SK-N-SH treated with all-trans-retinoic acid at 6 μM for 48 hours (cell line): ENCODE results near the gene CHEK2.

Source experiments
- ARNTL ChIP-seq: fragments of 450-650 bp; formaldehyde crosslinking; IDR thresholded peaks from 2 replicates; pipeline ENCODE4 v1.5.0; 2020; ENCODE audit warnings: low read depth, mild to moderate bottlenecking, moderate library complexity, borderline replicate concordance
- BACH2 ChIP-seq: fragments of 250-450 bp; sonication (Bioruptor Pico); IDR thresholded peaks from 2 replicates; pipeline ENCODE4 v1.9.0; 2021; ENCODE audit warnings: mild to moderate bottlenecking, borderline replicate concordance
- CSDC2 ChIP-seq: fragments of 250-450 bp; sonication (Bioruptor Pico); IDR thresholded peaks from 2 replicates; pipeline ENCODE4 v1.5.0; 2020; ENCODE audit warnings: mild to moderate bottlenecking, moderate library complexity
- GLIS3 ChIP-seq: fragments of 250-450 bp; sonication (Bioruptor Pico); IDR thresholded peaks from 2 replicates; pipeline ENCODE4 v1.5.0; 2020; ENCODE audit warnings: mild to moderate bottlenecking, moderate library complexity
- PPARA ChIP-seq: fragments of 250-450 bp; sonication (Bioruptor Pico); IDR thresholded peaks from 2 replicates; pipeline ENCODE4 v1.5.0; 2020; ENCODE audit warnings: mild to moderate bottlenecking, borderline replicate concordance
- RARB ChIP-seq: fragments of 250-450 bp; sonication (Bioruptor Pico); IDR thresholded peaks from 2 replicates; pipeline ENCODE4 v1.8.0; 2021; ENCODE audit warnings: mild to moderate bottlenecking, moderate library complexity
- ZFP3 ChIP-seq: fragments of 250-450 bp; sonication (Bioruptor Pico); IDR thresholded peaks from 2 replicates; pipeline ENCODE4 v1.5.0; 2020; ENCODE audit warnings: mild to moderate bottlenecking, moderate library complexity
- ZNF70 ChIP-seq: fragments of 450-650 bp; formaldehyde crosslinking; IDR thresholded peaks from 2 replicates; pipeline ENCODE4 v1.5.0; 2020; ENCODE audit warnings: mild to moderate bottlenecking, moderate library complexity
- ZNF8 ChIP-seq: fragments of 450-650 bp; formaldehyde crosslinking; IDR thresholded peaks from 2 replicates; pipeline ENCODE4 v1.5.0; 2020; ENCODE audit warnings: mild to moderate bottlenecking, moderate library complexity
- TF ChIP-seq, protein P1 (sequence below): fragments of 250-450 bp; sonication (Bioruptor Pico); IDR thresholded peaks from 2 replicates; pipeline ENCODE4 v1.5.0; 2020; ENCODE audit warnings: mild to moderate bottlenecking, moderate library complexity
- TF ChIP-seq, protein P2 (sequence below): fragments of 250-450 bp; sonication (Bioruptor Pico); IDR thresholded peaks from 2 replicates; pipeline ENCODE4 v1.5.1; 2020; ENCODE audit warnings: low read depth, mild to moderate bottlenecking, moderate library complexity

DNA sequence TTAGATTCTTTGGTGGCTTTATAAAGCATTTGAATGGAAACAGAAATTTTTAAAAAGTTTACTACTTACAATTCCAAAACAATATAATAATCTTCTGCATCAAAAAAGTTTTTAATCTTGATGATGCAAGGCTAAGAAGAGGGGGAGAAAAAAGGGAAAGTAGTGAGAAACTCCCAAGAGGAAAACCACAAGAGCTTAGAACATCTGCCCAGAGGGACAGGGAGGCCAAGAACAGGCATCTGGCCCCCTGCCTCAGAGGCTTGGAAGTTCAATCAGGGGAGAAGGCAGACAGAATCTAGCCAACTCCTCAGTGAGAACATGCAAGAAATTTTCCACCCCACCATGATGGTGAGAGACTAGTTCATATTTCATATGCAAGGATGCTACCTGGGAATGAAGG, 38.2 kb downstream of the CHEK2 start:
- no peak for TF ChIP-seq ZNF70
- TF ChIP-seq BACH2 (CRISPR knock-in tag), result no peak
- no peak for TF ChIP-seq ARNTL (CRISPR knock-in tag)
- TF ChIP-seq ZFP3, result no peak
- no peak for TF ChIP-seq ZNF8 (CRISPR knock-in tag)
- no peak for TF ChIP-seq CSDC2 (CRISPR knock-in tag)
- TF ChIP-seq, protein P1, sequence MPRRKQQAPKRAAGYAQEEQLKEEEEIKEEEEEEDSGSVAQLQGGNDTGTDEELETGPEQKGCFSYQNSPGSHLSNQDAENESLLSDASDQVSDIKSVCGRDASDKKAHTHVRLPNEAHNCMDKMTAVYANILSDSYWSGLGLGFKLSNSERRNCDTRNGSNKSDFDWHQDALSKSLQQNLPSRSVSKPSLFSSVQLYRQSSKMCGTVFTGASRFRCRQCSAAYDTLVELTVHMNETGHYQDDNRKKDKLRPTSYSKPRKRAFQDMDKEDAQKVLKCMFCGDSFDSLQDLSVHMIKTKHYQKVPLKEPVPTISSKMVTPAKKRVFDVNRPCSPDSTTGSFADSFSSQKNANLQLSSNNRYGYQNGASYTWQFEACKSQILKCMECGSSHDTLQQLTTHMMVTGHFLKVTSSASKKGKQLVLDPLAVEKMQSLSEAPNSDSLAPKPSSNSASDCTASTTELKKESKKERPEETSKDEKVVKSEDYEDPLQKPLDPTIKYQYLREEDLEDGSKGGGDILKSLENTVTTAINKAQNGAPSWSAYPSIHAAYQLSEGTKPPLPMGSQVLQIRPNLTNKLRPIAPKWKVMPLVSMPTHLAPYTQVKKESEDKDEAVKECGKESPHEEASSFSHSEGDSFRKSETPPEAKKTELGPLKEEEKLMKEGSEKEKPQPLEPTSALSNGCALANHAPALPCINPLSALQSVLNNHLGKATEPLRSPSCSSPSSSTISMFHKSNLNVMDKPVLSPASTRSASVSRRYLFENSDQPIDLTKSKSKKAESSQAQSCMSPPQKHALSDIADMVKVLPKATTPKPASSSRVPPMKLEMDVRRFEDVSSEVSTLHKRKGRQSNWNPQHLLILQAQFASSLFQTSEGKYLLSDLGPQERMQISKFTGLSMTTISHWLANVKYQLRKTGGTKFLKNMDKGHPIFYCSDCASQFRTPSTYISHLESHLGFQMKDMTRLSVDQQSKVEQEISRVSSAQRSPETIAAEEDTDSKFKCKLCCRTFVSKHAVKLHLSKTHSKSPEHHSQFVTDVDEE (CRISPR knock-in tag), result no peak
- no peak for TF ChIP-seq PPARA (CRISPR knock-in tag)
- no peak for TF ChIP-seq RARB (CRISPR knock-in tag)
- TF ChIP-seq, protein P2, sequence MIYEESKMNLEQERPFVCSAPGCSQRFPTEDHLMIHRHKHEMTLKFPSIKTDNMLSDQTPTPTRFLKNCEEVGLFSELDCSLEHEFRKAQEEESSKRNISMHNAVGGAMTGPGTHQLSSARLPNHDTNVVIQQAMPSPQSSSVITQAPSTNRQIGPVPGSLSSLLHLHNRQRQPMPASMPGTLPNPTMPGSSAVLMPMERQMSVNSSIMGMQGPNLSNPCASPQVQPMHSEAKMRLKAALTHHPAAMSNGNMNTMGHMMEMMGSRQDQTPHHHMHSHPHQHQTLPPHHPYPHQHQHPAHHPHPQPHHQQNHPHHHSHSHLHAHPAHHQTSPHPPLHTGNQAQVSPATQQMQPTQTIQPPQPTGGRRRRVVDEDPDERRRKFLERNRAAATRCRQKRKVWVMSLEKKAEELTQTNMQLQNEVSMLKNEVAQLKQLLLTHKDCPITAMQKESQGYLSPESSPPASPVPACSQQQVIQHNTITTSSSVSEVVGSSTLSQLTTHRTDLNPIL (CRISPR knock-in tag), result no peak
- TF ChIP-seq GLIS3 (CRISPR knock-in tag), result no peak
